SHP77 treated with DMSO at 0.1 percent for 48 hours (cell line): ENCODE measurements around the gene KCTD10.

Source experiments
- DNase-seq: peaks from one replicate; lab custom pipeline; 2025; lab: John Stamatoyannopoulos, UW

KCTD10 gene

GRCh38 chr12:109494348-109494881 lies 17.3 kb upstream of the KCTD10 start:
- DNase-seq, result no peak

GRCh38 chr12:109493938-109494337 lies 16.8 kb upstream of the KCTD10 start:
- DNase-seq, result no peak

- DNase-seq, result no peak
Measured at GRCh38 chr12:109493090-109493489, 16.0 kb upstream of the KCTD10 start.

GRCh38 chr12:109492371-109492770 lies 15.3 kb upstream of the KCTD10 start:
- DNase-seq, result no peak

- no peak for DNase-seq
Measured at GRCh38 chr12:109491671-109492070, 14.6 kb upstream of the KCTD10 start.

GRCh38 chr12:109489955-109490565 lies 13.0 kb upstream of the KCTD10 start:
- no peak for DNase-seq

GRCh38 chr12:109489016-109489954 lies 12.2 kb upstream of the KCTD10 start:
- no peak for DNase-seq

GRCh38 chr12:109488051-109488665 lies 11.1 kb upstream of the KCTD10 start:
- no peak for DNase-seq

GRCh38 chr12:109487181-109488050 lies 10.3 kb upstream of the KCTD10 start:
- no peak for DNase-seq

GRCh38 chr12:109485201-109485600 lies 8.1 kb upstream of the KCTD10 start:
- no peak for DNase-seq

- no peak for DNase-seq
Measured at GRCh38 chr12:109483346-109483745, 6.2 kb upstream of the KCTD10 start.

GRCh38 chr12:109482894-109483293 lies 5.8 kb upstream of the KCTD10 start:
- no peak for DNase-seq

GRCh38 chr12:109482491-109482890 lies 5.4 kb upstream of the KCTD10 start:
- no peak for DNase-seq

GRCh38 chr12:109481863-109482262 lies 4.8 kb upstream of the KCTD10 start:
- DNase-seq, result no peak

GRCh38 chr12:109480356-109480755 lies 3.3 kb upstream of the KCTD10 start:
- DNase-seq, result no peak

- DNase-seq, result no peak
Measured at GRCh38 chr12:109479761-109480160, 2.7 kb upstream of the KCTD10 start.

- no peak for DNase-seq
Measured at GRCh38 chr12:109477963-109478315, 839 bp upstream of the KCTD10 start.

GRCh38 chr12:109476807-109477184 lies 304 bp downstream of the KCTD10 start:
- DNase-seq, result no peak

GRCh38 chr12:109475993-109476806 lies 900 bp downstream of the KCTD10 start:
- DNase-seq, result no peak

GRCh38 chr12:109475121-109475520 lies 2.0 kb downstream of the KCTD10 start:
- no peak for DNase-seq
